Panc1 (cell line): Measurements from ENCODE around the gene STX12.

Experiments
- CTCF ChIP-seq: fragments of 450-650 bp; IDR thresholded peaks from 2 replicates; pipeline ENCODE4 v1.5.1; 2017; ENCODE audit warnings: mild to moderate bottlenecking
- REST ChIP-seq, 2 experiments: IDR thresholded peaks; 2 replicates each; pipeline ENCODE4 v1.6.1; 2011 to 2012; ENCODE audit warnings: low read depth in 2 of 2, control low read depth in 1 of 2, low read length in 1 of 2, mild to moderate bottlenecking in 1 of 2, moderate library complexity in 1 of 2; ENCODE audit not compliant: insufficient read depth in 1 of 2
- SIN3A ChIP-seq: IDR thresholded peaks from 2 replicates; pipeline ENCODE4 v1.6.1; 2012; ENCODE audit warnings: low read depth, mild to moderate bottlenecking, low read length, moderate library complexity, borderline replicate concordance; ENCODE audit not compliant: insufficient read depth

GRCh38 chr1:27872802-27873551 is 100.0 kb downstream of the STX12 start:
- TF ChIP-seq CTCF (no peak), SIN3A (no peak), REST (IDR thresholded peaks at IDR 0.05; ENCODE audit: insufficient read depth in 1 of 2, low read depth in 2 of 2, low read length in 1 of 2) (no peak)
